Measurements from ENCODE around the gene HSDL1. TPM values are rescaled to one million over a fixed set of nuclear protein-coding genes. Genes with fewer than 3 reads are reported as not detected.

Gene HSDL1
- total RNA-seq (ENCODE audit: low replicate concordance), result 71.8 and 101 TPM in 2 replicates

DNA sequence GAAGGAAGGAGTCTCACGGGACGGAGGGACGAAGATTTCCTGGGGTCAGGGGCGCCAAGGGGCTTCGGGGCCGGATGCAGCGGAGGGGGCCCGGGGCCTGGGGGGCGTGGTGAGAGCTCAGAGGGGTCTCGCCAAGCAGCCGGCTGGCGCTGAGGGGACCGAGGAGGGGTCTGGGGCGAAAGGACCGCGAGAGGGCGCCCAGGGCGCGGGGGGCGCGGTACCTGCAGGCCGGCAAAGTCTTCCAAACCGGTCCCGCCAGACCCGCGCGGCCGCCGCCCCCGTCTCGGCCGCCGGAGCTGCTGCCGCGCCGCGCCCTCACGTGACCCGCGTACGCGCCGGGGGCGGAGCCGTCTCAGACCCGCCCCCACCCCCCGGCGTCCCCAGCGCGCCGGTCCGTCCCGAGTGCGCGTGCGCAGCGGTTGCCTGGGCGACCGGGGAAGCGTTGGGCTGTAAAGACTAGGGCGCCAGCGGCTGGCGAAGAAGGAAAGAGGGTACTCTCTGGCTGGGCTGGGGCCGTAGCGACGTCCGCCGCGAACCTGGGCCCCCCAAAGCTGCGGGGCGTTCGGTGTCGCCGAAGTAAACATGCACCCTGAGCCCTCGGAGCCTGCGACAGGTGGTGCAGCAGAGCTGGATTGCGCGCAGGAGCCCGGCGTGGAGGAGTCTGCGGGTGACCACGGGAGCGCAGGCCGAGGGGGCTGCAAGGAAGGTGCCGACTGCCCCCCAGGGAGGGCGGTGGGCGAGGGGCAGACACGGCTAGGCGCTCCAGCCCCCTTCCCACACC, at the start of gene HSDL1, which contains the start of gene DNAAF1:
Gene HSDL1 (minus strand): TSS at position 319 of the 781 bp plus-strand sequence. CDS start 13,856 bp downstream, outside the sequence.
Gene DNAAF1 (plus strand): TSS at position 450 of the 781 bp plus-strand sequence. CDS start 133 bp downstream, at position 583.
- TF ChIP-seq EZH2 (IDR thresholded peaks at IDR 0.05) (no peak), EZH2phosphoT487 (IDR thresholded peaks at IDR 0.05) (no peak)
- TF ChIP-seq, protein P1, sequence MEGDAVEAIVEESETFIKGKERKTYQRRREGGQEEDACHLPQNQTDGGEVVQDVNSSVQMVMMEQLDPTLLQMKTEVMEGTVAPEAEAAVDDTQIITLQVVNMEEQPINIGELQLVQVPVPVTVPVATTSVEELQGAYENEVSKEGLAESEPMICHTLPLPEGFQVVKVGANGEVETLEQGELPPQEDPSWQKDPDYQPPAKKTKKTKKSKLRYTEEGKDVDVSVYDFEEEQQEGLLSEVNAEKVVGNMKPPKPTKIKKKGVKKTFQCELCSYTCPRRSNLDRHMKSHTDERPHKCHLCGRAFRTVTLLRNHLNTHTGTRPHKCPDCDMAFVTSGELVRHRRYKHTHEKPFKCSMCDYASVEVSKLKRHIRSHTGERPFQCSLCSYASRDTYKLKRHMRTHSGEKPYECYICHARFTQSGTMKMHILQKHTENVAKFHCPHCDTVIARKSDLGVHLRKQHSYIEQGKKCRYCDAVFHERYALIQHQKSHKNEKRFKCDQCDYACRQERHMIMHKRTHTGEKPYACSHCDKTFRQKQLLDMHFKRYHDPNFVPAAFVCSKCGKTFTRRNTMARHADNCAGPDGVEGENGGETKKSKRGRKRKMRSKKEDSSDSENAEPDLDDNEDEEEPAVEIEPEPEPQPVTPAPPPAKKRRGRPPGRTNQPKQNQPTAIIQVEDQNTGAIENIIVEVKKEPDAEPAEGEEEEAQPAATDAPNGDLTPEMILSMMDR (IDR thresholded peaks at IDR 0.05), result peak; percentile 43
- peak within 1 kb of the TSS; percentile 99 for H3K4me3 Mint-ChIP-seq
- Histone ChIP-seq H3K4me2 (peak within 1 kb of the TSS; percentile 99), H3K9me3 (ENCODE audit: low read depth) (no peaks in the 10 kb centered on the region), H3K9ac (peak within 1 kb of the TSS; percentile 59), H4K20me1 (ENCODE audit: low read depth) (peaks cover 28% of the 10 kb centered on the region), H3K4me1 (peaks cover 5% of the 10 kb centered on the region), H3K27me3 (peaks cover 22% of the 10 kb centered on the region), H3K4me3 (peak within 1 kb of the TSS; percentile 94), H3K27ac (peak within 1 kb of the TSS; percentile 60), H2AFZ (replicated peaks) (peak within 1 kb of the TSS; percentile 96), H3K36me3 (no peaks in the 10 kb centered on the region), H3F3A (ENCODE audit: low read depth) (peaks cover 15% of the 10 kb centered on the region), H3K79me2 (ENCODE audit: low read depth) (peaks cover 43% of the 10 kb centered on the region)
- peaks cover 14% of the 10 kb centered on the region for H3K4me1 Mint-ChIP-seq
- H3K9me3 Mint-ChIP-seq, result peaks cover 8% of the 10 kb centered on the region
- peak within 1 kb of the TSS; percentile 70 for H3K27ac Mint-ChIP-seq
- H3K27me3 Mint-ChIP-seq (ENCODE audit: insufficient read depth, low read depth), result peaks cover 12% of the 10 kb centered on the region
- DNase-seq (ENCODE audit: low spot score), result peak; percentile 97
- peaks cover 21% of the 10 kb centered on the region for H3K36me3 Mint-ChIP-seq

DNA sequence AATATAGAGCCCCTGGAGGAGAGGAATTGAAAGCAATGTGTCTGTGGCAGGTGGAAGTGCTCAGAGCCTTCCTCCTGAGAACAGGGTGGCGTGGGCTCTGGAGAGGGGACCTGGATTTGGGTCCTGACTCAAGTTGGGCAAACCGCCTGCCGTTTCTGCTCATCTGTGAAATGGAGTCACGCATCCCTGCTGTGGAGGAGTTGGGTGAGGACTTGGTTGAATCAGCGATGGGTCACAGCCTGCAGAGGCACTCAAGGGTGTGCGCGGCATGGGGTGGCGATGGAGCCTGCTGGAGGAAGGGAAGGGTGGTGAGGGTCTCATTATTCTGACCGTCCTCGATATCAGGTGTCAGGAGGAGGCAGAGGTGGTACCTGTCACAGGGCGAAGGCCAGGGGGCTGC, 49.0 kb upstream of the HSDL1 start:
- Mint-ChIP-seq H3K27me3 (ENCODE audit: insufficient read depth, low read depth) (peaks cover 12% of the 10 kb centered on the region), H3K27ac (peak overlapping the region; percentile 33), H3K4me1 (peaks cover 13% of the 10 kb centered on the region), H3K36me3 (no peaks in the 10 kb centered on the region), H3K4me3 (peak overlapping the region; percentile 41), H3K9me3 (no peaks in the 10 kb centered on the region)
- Histone ChIP-seq H3K27ac (no peak overlapping the region), H3K36me3 (no peaks in the 10 kb centered on the region), H3K4me1 (peaks cover 1% of the 10 kb centered on the region), H3K9me3 (ENCODE audit: low read depth) (no peaks in the 10 kb centered on the region), H4K20me1 (ENCODE audit: low read depth) (no peaks in the 10 kb centered on the region), H3K4me3 (no peak overlapping the region), H3K4me2 (no peak overlapping the region), H3K9ac (no peak overlapping the region), H3K79me2 (ENCODE audit: low read depth) (no peaks in the 10 kb centered on the region), H3F3A (ENCODE audit: low read depth) (no peaks in the 10 kb centered on the region), H3K27me3 (no peaks in the 10 kb centered on the region), H2AFZ (replicated peaks) (no peak overlapping the region)
- DNase-seq (ENCODE audit: low spot score), result no peak
- TF ChIP-seq EZH2phosphoT487 (IDR thresholded peaks at IDR 0.05), result no peak
- no peak for TF ChIP-seq EZH2 (IDR thresholded peaks at IDR 0.05)
- TF ChIP-seq, protein P1 (IDR thresholded peaks at IDR 0.05), result no peak

DNA sequence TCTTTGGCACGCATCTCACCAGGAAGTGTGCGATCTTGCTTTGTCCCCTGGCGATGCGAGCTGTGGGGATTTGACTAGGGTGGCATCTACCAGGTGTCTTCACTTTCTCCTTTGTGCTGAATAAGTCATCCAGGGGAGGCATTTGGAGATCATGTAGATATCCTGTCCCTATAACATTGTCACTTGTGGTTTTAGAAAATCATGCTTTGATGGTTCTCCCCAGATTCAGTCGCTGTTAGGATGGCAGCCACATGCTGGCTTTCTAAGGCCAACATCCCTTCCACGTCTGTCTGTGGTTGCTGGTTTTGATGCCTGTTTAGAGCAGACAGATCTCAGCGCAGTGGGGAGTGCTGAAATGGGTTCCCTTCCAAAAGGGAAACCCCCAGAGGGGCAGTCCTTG, 48.5 kb upstream of the HSDL1 start:
- no peak overlapping the region for H3K27ac ChIP-seq
- no peaks in the 10 kb centered on the region for H3K79me2 ChIP-seq (ENCODE audit: low read depth)
- no peak overlapping the region for H3K4me3 Mint-ChIP-seq
- H3K36me3 ChIP-seq, result no peaks in the 10 kb centered on the region
- H3K27me3 Mint-ChIP-seq (ENCODE audit: insufficient read depth, low read depth), result peaks cover 12% of the 10 kb centered on the region
- no peak overlapping the region for H2AFZ ChIP-seq (replicated peaks)
- no peaks in the 10 kb centered on the region for H3K4me1 ChIP-seq
- peaks cover 9% of the 10 kb centered on the region for H3K4me1 Mint-ChIP-seq
- H3K27me3 ChIP-seq, result no peaks in the 10 kb centered on the region
- H3K9me3 ChIP-seq (ENCODE audit: low read depth), result no peaks in the 10 kb centered on the region
- H3K9ac ChIP-seq, result no peak overlapping the region
- H3F3A ChIP-seq (ENCODE audit: low read depth), result no peaks in the 10 kb centered on the region
- no peak overlapping the region for H3K4me3 ChIP-seq
- H3K36me3 Mint-ChIP-seq, result no peaks in the 10 kb centered on the region
- peak overlapping the region; percentile 33 for H3K27ac Mint-ChIP-seq
- DNase-seq (ENCODE audit: low spot score), result no peak
- no peak for TF ChIP-seq EZH2 (IDR thresholded peaks at IDR 0.05)
- TF ChIP-seq EZH2phosphoT487 (IDR thresholded peaks at IDR 0.05), result no peak
- TF ChIP-seq, protein P1 (IDR thresholded peaks at IDR 0.05), result no peak
- H3K9me3 Mint-ChIP-seq, result no peaks in the 10 kb centered on the region
- H4K20me1 ChIP-seq (ENCODE audit: low read depth), result no peaks in the 10 kb centered on the region
- H3K4me2 ChIP-seq, result no peak overlapping the region
